ENCODE results near the gene LYPD3.

DNA sequence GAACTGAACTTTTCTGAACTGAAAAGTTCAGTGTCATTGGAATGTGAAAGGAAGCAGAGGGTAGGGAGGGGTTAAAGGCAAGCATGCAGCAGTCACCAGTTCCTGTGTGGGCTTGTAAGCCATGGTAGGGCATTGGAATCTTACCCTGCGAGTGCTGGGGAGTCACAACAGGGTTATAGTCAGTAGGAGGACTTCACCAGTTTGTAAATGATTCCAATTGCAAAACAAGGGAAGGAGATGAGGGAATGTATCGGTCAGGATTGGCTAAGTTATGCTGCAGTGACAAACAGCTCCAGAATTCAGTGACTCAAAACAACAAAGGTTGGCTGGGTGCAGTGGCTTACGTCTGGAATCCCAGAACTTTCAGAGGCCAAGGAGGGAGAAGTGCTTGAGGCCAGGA is 12.8 kb downstream of the LYPD3 start:
- TF ChIP-seq CTCF (conservative IDR thresholded peaks at IDR 0.05 in 1 of 2, IDR thresholded peaks at IDR 0.05 in 1 of 2; ENCODE audit: extremely low read depth in 1 of 2, insufficient read depth in 1 of 2, low read depth in 1 of 2, low read length in 2 of 2) (no peak), EZH2 (IDR thresholded peaks at IDR 0.05; ENCODE audit: borderline replicate concordance, low read length) (no peak)

Data from mammary epithelial cell (primary cell).